D721Med (cell line): Measurements from ENCODE around the gene ADAMTS16.

ENCODE experiments used
- DNase-seq: peaks from one replicate; pipeline ENCODE4 v3.0.0; 2011; ENCODE audit warnings: low spot score; ENCODE audit not compliant: insufficient read length
- FAIRE-seq: peaks from 2 replicates; lab custom pipeline; 2011; peaks lifted over from hg19 to GRCh38; lab: Jason Lieb, UNC
- CTCF ChIP-seq: IDR thresholded peaks from 2 replicates; pipeline ENCODE4 v1.5.1; 2012; ENCODE audit warnings: mild to moderate bottlenecking, control low read depth; ENCODE audit not compliant: insufficient read depth; ENCODE audit errors: missing control alignments

Gene ADAMTS16

GRCh38 chr5:5339257-5339656 lies 199.1 kb downstream of the ADAMTS16 start:
- TF ChIP-seq CTCF, result no peak
- FAIRE-seq, result no peak

GRCh38 chr5:5340206-5340729 lies 200.1 kb downstream of the ADAMTS16 start:
- no peak for FAIRE-seq
- TF ChIP-seq CTCF, result no peak
- no peak for DNase-seq

More at GRCh38 chr5:5339257-5339656, 199.1 kb downstream of the ADAMTS16 start:
- DNase-seq, result no peak

GRCh38 chr5:5341531-5342292 lies 201.6 kb downstream of the ADAMTS16 start:
- no peak for FAIRE-seq
- no peak for TF ChIP-seq CTCF
- DNase-seq, result no peak

GRCh38 chr5:5342784-5343183 lies 202.7 kb downstream of the ADAMTS16 start:
- TF ChIP-seq CTCF, result no peak
- FAIRE-seq (no peak), DNase-seq (no peak)

GRCh38 chr5:5343568-5343967 lies 203.4 kb downstream of the ADAMTS16 start:
- TF ChIP-seq CTCF, result no peak
- no peak for DNase-seq
- FAIRE-seq, result no peak

- TF ChIP-seq CTCF, result no peak
- FAIRE-seq (no peak), DNase-seq (no peak)
Measured at GRCh38 chr5:5344051-5344571, 204.0 kb downstream of the ADAMTS16 start.

GRCh38 chr5:5344606-5345005 lies 204.5 kb downstream of the ADAMTS16 start:
- FAIRE-seq (no peak), DNase-seq (no peak)
- TF ChIP-seq CTCF, result no peak
